Measurements from ENCODE around the gene ADAMTS20.

ADAMTS20 gene

GRCh38 chr12:43312991-43313505, 239.0 kb downstream of the ADAMTS20 start:
- no peak for DNase-seq

DNA sequence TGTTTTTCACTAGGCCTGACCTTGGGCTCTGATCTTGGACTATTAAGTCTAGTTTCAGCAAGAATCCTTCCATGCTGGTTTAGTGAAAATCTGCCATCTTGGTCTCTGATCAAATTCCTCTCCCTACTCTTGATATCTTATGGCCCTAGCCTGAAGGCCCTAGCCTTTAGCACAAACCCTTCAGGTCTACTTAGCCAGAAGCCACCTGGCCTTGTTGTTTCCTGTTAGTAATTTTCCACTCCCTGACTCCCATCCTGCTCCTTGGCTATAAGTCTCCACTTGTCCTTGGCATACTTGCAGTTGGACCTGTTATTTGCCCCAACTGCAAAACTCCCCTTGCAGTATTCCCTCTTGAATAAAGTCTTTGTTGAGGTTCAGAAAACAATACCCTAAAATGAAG, 241.4 kb downstream of the ADAMTS20 start:
- no peak for DNase-seq

GRCh38 chr12:43309959-43310358, 242.0 kb downstream of the ADAMTS20 start:
- no peak for DNase-seq

DNA sequence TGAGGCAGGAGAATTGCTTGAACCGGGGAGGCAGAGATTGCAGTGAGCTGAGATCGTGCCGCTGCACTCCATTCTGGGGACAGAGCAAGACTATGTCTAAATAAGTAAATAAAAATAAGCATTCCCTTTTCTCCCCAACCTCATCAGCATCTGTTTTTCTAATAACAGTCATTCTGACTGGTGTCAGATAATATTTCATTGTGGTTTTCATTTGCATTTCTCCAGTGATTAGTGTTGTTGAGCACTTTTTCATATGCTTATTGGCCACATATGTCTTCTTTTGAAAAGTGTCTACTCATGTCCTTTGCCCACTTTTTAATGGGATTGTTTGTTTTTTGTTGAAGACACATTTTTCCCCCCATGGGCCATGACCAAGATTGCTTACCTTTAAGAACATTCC, 243.2 kb downstream of the ADAMTS20 start:
- no peak for DNase-seq

- DNase-seq: no peak
These were observed 244.9 kb downstream of the ADAMTS20 start for GRCh38 chr12:43307126-43307525.

DNA sequence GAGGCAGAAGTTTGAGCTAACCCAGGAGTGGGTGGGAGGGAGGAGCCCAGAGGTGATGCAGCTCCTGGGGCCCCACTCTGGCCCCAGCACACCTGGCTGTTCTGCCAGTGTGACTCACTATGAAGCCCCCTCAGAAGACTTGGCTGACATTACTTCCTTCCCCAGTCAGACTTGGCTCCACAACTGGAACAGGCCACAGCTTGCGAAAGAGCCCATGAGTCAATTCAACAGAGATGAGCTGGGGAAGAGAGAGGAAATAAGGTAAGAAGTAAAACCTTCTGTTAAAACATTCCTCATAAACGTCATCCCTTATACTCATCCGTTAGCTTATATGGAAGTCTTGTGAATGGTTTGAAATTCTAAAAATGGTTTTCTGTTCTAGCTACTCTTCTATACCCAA, 245.9 kb downstream of the ADAMTS20 start:
- no peak for DNase-seq

GRCh38 chr12:43305065-43305464, 246.9 kb downstream of the ADAMTS20 start:
- no peak for DNase-seq
